Measurements from ENCODE around the gene LPIN3. TPM values are rescaled to one million over a fixed set of nuclear protein-coding genes. Genes with fewer than 3 reads are reported as not detected.

Gene LPIN3
- total RNA-seq, 1 experiment from 2014 or later: 27.9 TPM

- BruUV-seq (replicated peaks): no TSS peak
- no peak overlapping the region for H2AFZ ChIP-seq (ENCODE audit: low read length)
- POLR2A ChIA-PET (ENCODE audit: unreplicated experiment): no interaction called here
These were observed 25.3 kb downstream of the LPIN3 start for GRCh38 chr20:41365777-41366545.

GRCh38 chr20:41366546-41367392, 26.1 kb downstream of the LPIN3 start, which contains the start of gene EMILIN3:
TSS of gene EMILIN3 (minus strand) at chr20:41366818. CDS start at chr20:41366634, 184 bp downstream.
- no TSS peak for BruUV-seq (replicated peaks)
- no peak within 1 kb of the TSS for H3K4me2 ChIP-seq (ENCODE audit: low read length)
- intact Hi-C loops (cut with micrococcal nuclease): no loop called here
- no peak for DNase-seq
- H3K9me3 ChIP-seq (ENCODE audit: low read length): no peaks in the 10 kb centered on the region
- peaks cover 35% of the 10 kb centered on the region for H3K27me3 ChIP-seq (ENCODE audit: low read length)
- H3K4me3 ChIP-seq (ENCODE audit: low read length): no peak within 1 kb of the TSS
- no peaks in the 10 kb centered on the region for H3F3A ChIP-seq (ENCODE audit: low read length, unreplicated experiment)
- H3K9me2 ChIP-seq (replicated peaks; ENCODE audit: low read length): no peaks in the 10 kb centered on the region
- no peaks in the 10 kb centered on the region for H3K36me3 ChIP-seq (ENCODE audit: low read depth, low read length)
- no peaks in the 10 kb centered on the region for H4K20me1 ChIP-seq (ENCODE audit: low read length)
- no peak within 1 kb of the TSS for H2AFZ ChIP-seq (ENCODE audit: low read length)
- POLR2A ChIA-PET (ENCODE audit: unreplicated experiment): no interaction called here
- H3K9ac ChIP-seq (ENCODE audit: low read length): no peak within 1 kb of the TSS
- H3K27ac ChIP-seq (ENCODE audit: low read length): no peak within 1 kb of the TSS
- CTCF ChIA-PET: no interaction called here
- no peaks in the 10 kb centered on the region for H3K79me2 ChIP-seq (ENCODE audit: low read length)
- no peak for ATAC-seq
- no peak for TF ChIP-seq EZH2 (IDR thresholded peaks at IDR 0.05; ENCODE audit: low read length, unreplicated experiment)
- TF ChIP-seq CTCF (conservative IDR thresholded peaks at IDR 0.05; ENCODE audit: low read depth, low read length): no peak
- no peak for TF ChIP-seq EZH2phosphoT487 (IDR thresholded peaks at IDR 0.05; ENCODE audit: borderline replicate concordance, low read length)
- H3K4me1 ChIP-seq (ENCODE audit: insufficient read depth, low read length): no peaks in the 10 kb centered on the region

More at GRCh38 chr20:41365777-41366545, 25.3 kb downstream of the LPIN3 start:
- DNase-seq (no peak), ATAC-seq (peak; percentile 11; the same call in 1 of the 2 replicates)
- no peak overlapping the region for H3K4me3 ChIP-seq (ENCODE audit: low read length)
- intact Hi-C loops (cut with micrococcal nuclease): no loop called here
- no peaks in the 10 kb centered on the region for H3F3A ChIP-seq (ENCODE audit: low read length, unreplicated experiment)
- no peak overlapping the region for H3K4me2 ChIP-seq (ENCODE audit: low read length)
- no peak overlapping the region for H3K9ac ChIP-seq (ENCODE audit: low read length)
- no peak overlapping the region for H3K27ac ChIP-seq (ENCODE audit: low read length)
- H3K9me2 ChIP-seq (replicated peaks; ENCODE audit: low read length): no peaks in the 10 kb centered on the region
- no peaks in the 10 kb centered on the region for H3K79me2 ChIP-seq (ENCODE audit: low read length)
- no peak for TF ChIP-seq EZH2 (IDR thresholded peaks at IDR 0.05; ENCODE audit: low read length, unreplicated experiment)
- no peak for TF ChIP-seq CTCF (conservative IDR thresholded peaks at IDR 0.05; ENCODE audit: low read depth, low read length)
- TF ChIP-seq EZH2phosphoT487 (IDR thresholded peaks at IDR 0.05; ENCODE audit: borderline replicate concordance, low read length): peak; percentile 49; the same call in 1 of the 2 replicates
- peaks cover 35% of the 10 kb centered on the region for H3K27me3 ChIP-seq (ENCODE audit: low read length)
- CTCF ChIA-PET: no interaction called here
- H4K20me1 ChIP-seq (ENCODE audit: low read length): no peaks in the 10 kb centered on the region
- no peaks in the 10 kb centered on the region for H3K4me1 ChIP-seq (ENCODE audit: insufficient read depth, low read length)
- no peaks in the 10 kb centered on the region for H3K36me3 ChIP-seq (ENCODE audit: low read depth, low read length)
- no peaks in the 10 kb centered on the region for H3K9me3 ChIP-seq (ENCODE audit: low read length)

All from PC-3 (cell line).